Activated T-cell treated with anti-CD3 and anti-CD28 coated beads, Interleukin-2, amount 50 U/mL, for 24 hours (primary cell): ENCODE measurements around the gene LEFTY2.
"Not testable (repeated sequence)": the region's sequence is repeated elsewhere in the genome, so short reads cannot be mapped to it uniquely, and the experiment has no call there.

ENCODE experiments used
- DNase-seq: peaks from one replicate; pipeline ENCODE4 v3.0.0-alpha.2; 2020
- H3K27ac Mint-ChIP-seq: 2 replicates; pipeline ENCODE4 v1.8.0; 2020; ENCODE audit warnings: mild to moderate bottlenecking, mixed read lengths
- H3K27me3 Mint-ChIP-seq: 2 replicates; pipeline ENCODE4 v1.8.0; 2020; ENCODE audit warnings: mixed read lengths
- H3K36me3 Mint-ChIP-seq: 2 replicates; pipeline ENCODE4 v1.8.0; 2020; ENCODE audit warnings: low read depth, mixed read lengths
- H3K4me1 Mint-ChIP-seq: 2 replicates; pipeline ENCODE4 v1.8.0; 2020; ENCODE audit warnings: low read depth, mixed read lengths
- H3K4me3 Mint-ChIP-seq: 2 replicates; pipeline ENCODE4 v1.8.0; 2020; ENCODE audit warnings: mild to moderate bottlenecking, moderate library complexity, mixed read lengths
- H3K9me3 Mint-ChIP-seq: 2 replicates; pipeline ENCODE4 v1.8.0; 2020; ENCODE audit warnings: mixed read lengths

The LEFTY2 gene

GRCh38 chr1:225943582-225943981 is 2.6 kb upstream of the LEFTY2 start:
- Mint-ChIP-seq H3K27ac (no peak overlapping the region), H3K9me3 (no peaks in the 10 kb centered on the region), H3K4me3 (no peak overlapping the region), H3K4me1 (peaks cover 13% of the 10 kb centered on the region), H3K36me3 (no peaks in the 10 kb centered on the region), H3K27me3 (peaks cover 6% of the 10 kb centered on the region)
- DNase-seq, result no peak

GRCh38 chr1:225942574-225942973 is 1.6 kb upstream of the LEFTY2 start:
- DNase-seq, result no peak
- H3K9me3 Mint-ChIP-seq, result no peaks in the 10 kb centered on the region
- H3K36me3 Mint-ChIP-seq, result no peaks in the 10 kb centered on the region
- H3K4me3 Mint-ChIP-seq, result no peak overlapping the region
- peaks cover 13% of the 10 kb centered on the region for H3K4me1 Mint-ChIP-seq
- H3K27me3 Mint-ChIP-seq, result peaks cover 5% of the 10 kb centered on the region
- no peak overlapping the region for H3K27ac Mint-ChIP-seq

- H3K36me3 Mint-ChIP-seq, result no peaks in the 10 kb centered on the region
- H3K4me1 Mint-ChIP-seq, result peaks cover 13% of the 10 kb centered on the region
- no peak overlapping the region for H3K4me3 Mint-ChIP-seq
- H3K27me3 Mint-ChIP-seq, result peaks cover 5% of the 10 kb centered on the region
- DNase-seq, result no peak
- H3K9me3 Mint-ChIP-seq, result no peaks in the 10 kb centered on the region
- H3K27ac Mint-ChIP-seq, result no peak overlapping the region
Observed at GRCh38 chr1:225941942-225942222, 862 bp upstream of the LEFTY2 start.

- DNase-seq, result no peak
- Mint-ChIP-seq H3K27ac (no peak overlapping the region), H3K36me3 (no peaks in the 10 kb centered on the region), H3K4me1 (peaks cover 13% of the 10 kb centered on the region), H3K9me3 (no peaks in the 10 kb centered on the region), H3K27me3 (peaks cover 5% of the 10 kb centered on the region), H3K4me3 (no peak overlapping the region)
Observed at GRCh38 chr1:225940385-225941151, 452 bp downstream of the LEFTY2 start.

GRCh38 chr1:225939939-225940310 is 1.1 kb downstream of the LEFTY2 start:
- H3K27me3 Mint-ChIP-seq, H3K4me3 Mint-ChIP-seq, H3K4me1 Mint-ChIP-seq, H3K27ac Mint-ChIP-seq, H3K36me3 Mint-ChIP-seq, DNase-seq, H3K9me3 Mint-ChIP-seq: not testable (repeated sequence)

- H3K4me1 Mint-ChIP-seq, H3K27me3 Mint-ChIP-seq, H3K9me3 Mint-ChIP-seq, DNase-seq, H3K36me3 Mint-ChIP-seq, H3K4me3 Mint-ChIP-seq, H3K27ac Mint-ChIP-seq: not testable (repeated sequence)
Observed at GRCh38 chr1:225939097-225939938, 1.7 kb downstream of the LEFTY2 start.

GRCh38 chr1:225937048-225937968 is 3.7 kb downstream of the LEFTY2 start:
- Mint-ChIP-seq H3K36me3 (no peaks in the 10 kb centered on the region), H3K4me1 (peaks cover 2% of the 10 kb centered on the region)

GRCh38 chr1:225936523-225936922 is 4.5 kb downstream of the LEFTY2 start:
- Mint-ChIP-seq H3K36me3 (no peaks in the 10 kb centered on the region), H3K27ac (no peak overlapping the region)

More at GRCh38 chr1:225937048-225937968, 3.7 kb downstream of the LEFTY2 start:
- no peak overlapping the region for H3K27ac Mint-ChIP-seq
- H3K4me3 Mint-ChIP-seq, result no peak overlapping the region
- H3K27me3 Mint-ChIP-seq, result peaks cover 5% of the 10 kb centered on the region
- no peaks in the 10 kb centered on the region for H3K9me3 Mint-ChIP-seq
- no peak for DNase-seq

GRCh38 chr1:225936086-225936485 is 4.9 kb downstream of the LEFTY2 start:
- not testable (repeated sequence) for DNase-seq, H3K36me3 Mint-ChIP-seq, H3K4me1 Mint-ChIP-seq, H3K4me3 Mint-ChIP-seq, H3K9me3 Mint-ChIP-seq, H3K27me3 Mint-ChIP-seq, H3K27ac Mint-ChIP-seq

More at GRCh38 chr1:225936523-225936922, 4.5 kb downstream of the LEFTY2 start:
- Mint-ChIP-seq H3K4me1 (peaks cover 2% of the 10 kb centered on the region), H3K9me3 (no peaks in the 10 kb centered on the region), H3K4me3 (no peak overlapping the region), H3K27me3 (peaks cover 5% of the 10 kb centered on the region)
- DNase-seq, result no peak

GRCh38 chr1:225934711-225935110 is 6.3 kb downstream of the LEFTY2 start:
- Mint-ChIP-seq H3K9me3 (no peaks in the 10 kb centered on the region), H3K4me3 (no peak overlapping the region), H3K36me3 (no peaks in the 10 kb centered on the region), H3K4me1 (no peaks in the 10 kb centered on the region), H3K27ac (no peak overlapping the region), H3K27me3 (no peaks in the 10 kb centered on the region)
- DNase-seq, result no peak

- Mint-ChIP-seq H3K27me3 (no peaks in the 10 kb centered on the region), H3K4me3 (no peak overlapping the region), H3K27ac (no peak overlapping the region), H3K9me3 (no peaks in the 10 kb centered on the region), H3K4me1 (peaks cover 13% of the 10 kb centered on the region), H3K36me3 (no peaks in the 10 kb centered on the region)
- DNase-seq, result no peak
Observed at GRCh38 chr1:225933072-225933471, 7.9 kb downstream of the LEFTY2 start.

- Mint-ChIP-seq H3K27me3 (no peaks in the 10 kb centered on the region), H3K4me1 (peaks cover 21% of the 10 kb centered on the region), H3K36me3 (no peaks in the 10 kb centered on the region), H3K9me3 (no peaks in the 10 kb centered on the region), H3K4me3 (no peak overlapping the region), H3K27ac (no peak overlapping the region)
- no peak for DNase-seq
Observed at GRCh38 chr1:225931270-225932136, 9.5 kb downstream of the LEFTY2 start.

GRCh38 chr1:225930566-225930965 is 10.5 kb downstream of the LEFTY2 start:
- DNase-seq, result no peak
- Mint-ChIP-seq H3K9me3 (no peaks in the 10 kb centered on the region), H3K27me3 (no peaks in the 10 kb centered on the region), H3K4me1 (peaks cover 22% of the 10 kb centered on the region), H3K36me3 (no peaks in the 10 kb centered on the region), H3K27ac (no peak overlapping the region), H3K4me3 (no peak overlapping the region)

GRCh38 chr1:225929462-225929861 is 11.6 kb downstream of the LEFTY2 start:
- H3K4me1 Mint-ChIP-seq, result peaks cover 25% of the 10 kb centered on the region
- H3K4me3 Mint-ChIP-seq, H3K36me3 Mint-ChIP-seq, H3K9me3 Mint-ChIP-seq, DNase-seq, H3K27me3 Mint-ChIP-seq: not testable (repeated sequence)
- peak overlapping the region; percentile 86 for H3K27ac Mint-ChIP-seq
